ENCODE data around the gene CDV3.
"Not testable (repeated sequence)": the region's sequence is repeated elsewhere in the genome, so short reads cannot be mapped to it uniquely, and the experiment has no call there.

DNA sequence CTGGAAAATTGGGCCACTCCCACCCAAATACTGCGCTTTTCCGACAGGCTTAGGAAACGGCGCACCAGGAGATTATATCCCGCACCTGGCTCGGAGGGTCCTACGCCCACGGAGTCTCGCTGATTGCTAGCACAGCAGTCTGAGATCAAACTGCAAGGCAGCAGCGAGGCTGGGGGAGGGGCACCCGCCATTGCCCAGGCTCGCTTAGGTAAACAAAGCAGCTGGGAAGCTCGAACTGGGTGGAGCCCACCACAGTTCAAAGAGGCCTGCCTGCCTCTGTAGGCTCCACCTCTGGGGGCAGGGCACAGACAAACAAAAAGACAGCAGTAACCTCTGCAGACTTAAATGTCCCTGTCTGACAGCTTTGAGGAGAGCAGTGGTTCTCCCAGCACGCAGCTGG, 21.9 kb upstream of the CDV3 start:
- TF ChIP-seq, protein P1, sequence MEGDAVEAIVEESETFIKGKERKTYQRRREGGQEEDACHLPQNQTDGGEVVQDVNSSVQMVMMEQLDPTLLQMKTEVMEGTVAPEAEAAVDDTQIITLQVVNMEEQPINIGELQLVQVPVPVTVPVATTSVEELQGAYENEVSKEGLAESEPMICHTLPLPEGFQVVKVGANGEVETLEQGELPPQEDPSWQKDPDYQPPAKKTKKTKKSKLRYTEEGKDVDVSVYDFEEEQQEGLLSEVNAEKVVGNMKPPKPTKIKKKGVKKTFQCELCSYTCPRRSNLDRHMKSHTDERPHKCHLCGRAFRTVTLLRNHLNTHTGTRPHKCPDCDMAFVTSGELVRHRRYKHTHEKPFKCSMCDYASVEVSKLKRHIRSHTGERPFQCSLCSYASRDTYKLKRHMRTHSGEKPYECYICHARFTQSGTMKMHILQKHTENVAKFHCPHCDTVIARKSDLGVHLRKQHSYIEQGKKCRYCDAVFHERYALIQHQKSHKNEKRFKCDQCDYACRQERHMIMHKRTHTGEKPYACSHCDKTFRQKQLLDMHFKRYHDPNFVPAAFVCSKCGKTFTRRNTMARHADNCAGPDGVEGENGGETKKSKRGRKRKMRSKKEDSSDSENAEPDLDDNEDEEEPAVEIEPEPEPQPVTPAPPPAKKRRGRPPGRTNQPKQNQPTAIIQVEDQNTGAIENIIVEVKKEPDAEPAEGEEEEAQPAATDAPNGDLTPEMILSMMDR (IDR thresholded peaks at IDR 0.05), result not testable (repeated sequence)
- not testable (repeated sequence) for TF ChIP-seq POLR2A (IDR thresholded peaks at IDR 0.05); EP300 (IDR thresholded peaks at IDR 0.05; ENCODE audit: low read depth)

Measured in transverse colon (tissue), 3 donors.